HG03196 (cell line): ENCODE data around the gene TAAR5.
"Not testable (repeated sequence)": the region's sequence is repeated elsewhere in the genome, so short reads cannot be mapped to it uniquely, and the experiment has no call there.

ENCODE experiments used
- ATAC-seq: cut with Tn5 transposase; IDR thresholded peaks from one replicate; pipeline ENCODE4 v1.9.1; 2021; ENCODE audit not compliant: unreplicated experiment

Gene TAAR5

GRCh38 chr6:132571774-132572173 is 17.8 kb downstream of the TAAR5 start:
- no peak for ATAC-seq

DNA sequence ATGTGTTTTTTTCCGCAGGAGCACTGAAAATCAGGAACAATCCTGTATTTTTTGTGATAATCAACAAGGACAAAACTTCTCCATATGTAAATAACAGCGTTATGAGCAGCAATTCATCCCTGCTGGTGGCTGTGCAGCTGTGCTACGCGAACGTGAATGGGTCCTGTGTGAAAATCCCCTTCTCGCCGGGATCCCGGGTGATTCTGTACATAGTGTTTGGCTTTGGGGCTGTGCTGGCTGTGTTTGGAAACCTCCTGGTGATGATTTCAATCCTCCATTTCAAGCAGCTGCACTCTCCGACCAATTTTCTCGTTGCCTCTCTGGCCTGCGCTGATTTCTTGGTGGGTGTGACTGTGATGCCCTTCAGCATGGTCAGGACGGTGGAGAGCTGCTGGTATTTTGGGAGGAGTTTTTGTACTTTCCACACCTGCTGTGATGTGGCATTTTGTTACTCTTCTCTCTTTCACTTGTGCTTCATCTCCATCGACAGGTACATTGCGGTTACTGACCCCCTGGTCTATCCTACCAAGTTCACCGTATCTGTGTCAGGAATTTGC is 19.2 kb downstream of the TAAR5 start, which contains the start of gene TAAR6:
Gene TAAR6 (plus strand): TSS at position 102 of the 557 bp plus-strand sequence. CDS start 0 bp downstream, at position 102.
- no peak for ATAC-seq

- ATAC-seq: no peak
Measured at GRCh38 chr6:132569170-132569569, 20.4 kb downstream of the TAAR5 start.

DNA sequence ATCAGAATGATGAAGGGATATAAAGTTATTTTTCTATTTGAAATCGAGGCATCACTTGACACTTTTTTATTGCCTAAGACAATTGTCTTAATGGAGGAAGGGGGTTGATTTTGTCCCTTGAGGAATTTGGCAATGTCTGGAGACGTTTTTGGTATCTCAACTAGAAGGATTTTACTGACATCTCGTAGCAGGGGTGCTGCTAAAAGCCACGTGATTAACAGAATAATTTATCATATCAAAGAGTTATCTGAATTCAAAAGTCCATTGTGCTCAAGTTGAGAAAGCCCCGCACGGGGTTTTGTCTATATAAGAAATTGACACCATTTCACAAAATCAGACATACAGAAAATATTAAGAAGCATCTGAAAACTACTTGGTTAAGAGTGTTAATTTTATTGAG is 20.9 kb downstream of the TAAR5 start:
- no peak for ATAC-seq

DNA sequence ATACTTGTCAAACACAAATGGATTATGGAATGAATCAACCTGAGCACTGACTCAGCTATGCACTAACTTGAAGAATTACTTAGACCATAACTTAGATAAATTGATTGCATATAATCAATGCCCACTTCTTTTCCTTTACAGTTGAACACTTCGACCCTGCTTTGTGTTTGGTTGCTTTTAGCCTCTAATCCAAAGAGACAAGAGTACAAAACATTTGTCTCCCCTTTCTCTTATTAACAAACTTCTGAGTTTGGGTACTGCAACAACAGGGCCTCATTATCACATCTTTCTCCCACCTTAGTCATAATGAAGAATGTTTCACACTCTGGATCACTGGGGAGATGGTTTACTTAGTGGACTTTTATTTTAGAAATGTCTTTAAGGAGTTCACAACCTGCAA is 22.0 kb downstream of the TAAR5 start:
- no peak for ATAC-seq

GRCh38 chr6:132566404-132566803 is 23.1 kb downstream of the TAAR5 start:
- ATAC-seq: no peak

GRCh38 chr6:132560087-132560486 is 29.5 kb downstream of the TAAR5 start:
- not testable (repeated sequence) for ATAC-seq

DNA sequence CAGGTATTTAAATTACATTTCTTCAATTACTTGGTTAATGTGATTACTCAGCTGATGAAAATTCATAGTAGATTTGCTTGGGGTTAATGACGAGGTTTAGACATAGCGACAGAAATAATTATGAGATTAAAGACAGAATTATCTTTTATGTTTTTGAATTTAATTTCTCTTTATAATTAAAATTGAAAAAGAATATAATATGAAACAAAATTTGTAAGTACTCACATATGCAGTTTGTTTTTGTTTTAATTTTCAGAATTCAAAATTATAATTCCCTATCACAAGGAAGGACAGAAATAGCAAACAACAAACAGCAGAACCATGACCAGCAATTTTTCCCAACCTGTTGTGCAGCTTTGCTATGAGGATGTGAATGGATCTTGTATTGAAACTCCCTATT is 37.2 kb downstream of the TAAR5 start, which contains the start of gene TAAR8:
Gene TAAR8 (plus strand): TSS at position 301 of the 400 bp plus-strand sequence. CDS start 21 bp downstream, at position 322.
- no peak for ATAC-seq

GRCh38 chr6:132551214-132551613 is 38.3 kb downstream of the TAAR5 start:
- ATAC-seq: no peak

DNA sequence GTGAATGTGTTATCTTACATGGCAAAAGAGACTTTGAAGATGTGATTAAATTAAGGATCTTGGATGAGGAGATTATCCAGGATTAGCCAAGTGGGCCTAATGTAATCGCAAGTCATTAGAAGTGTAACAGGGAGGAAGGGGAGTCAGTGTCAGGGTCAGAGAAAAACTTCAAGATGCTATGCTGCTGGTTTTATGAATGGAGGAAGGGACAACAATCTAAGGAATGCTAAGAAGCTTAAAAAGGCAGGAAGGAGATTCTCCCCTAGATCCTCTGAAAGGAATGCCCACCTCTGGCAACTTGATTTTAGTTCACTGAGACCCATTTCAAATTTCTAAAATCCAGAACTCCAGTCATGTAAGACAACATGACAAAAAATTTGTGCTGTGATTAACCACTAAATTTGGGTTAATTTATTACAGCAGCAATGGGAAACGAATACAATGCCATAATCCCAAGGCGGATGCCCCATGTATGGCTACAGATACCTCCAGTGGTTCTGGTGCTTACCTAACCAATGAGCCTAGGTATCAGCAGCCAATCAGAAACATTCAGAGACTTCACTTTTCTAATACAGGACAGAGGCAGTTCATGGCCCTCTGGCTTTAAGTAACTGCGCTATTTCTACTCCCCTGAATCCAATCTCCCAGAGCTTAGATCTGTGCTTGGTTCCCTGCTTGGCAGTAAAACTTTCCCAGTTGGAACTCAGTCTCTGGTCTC is 40.6 kb downstream of the TAAR5 start:
- no peak for ATAC-seq

GRCh38 chr6:132544826-132545225 is 44.7 kb downstream of the TAAR5 start:
- ATAC-seq: no peak
